ENCODE measurements around the gene DNAH6. TPM values are rescaled to one million over a fixed set of nuclear protein-coding genes. Genes with fewer than 3 reads are reported as not detected.

The DNAH6 gene
- total and polyA plus RNA-seq, 10 of the 15 experiments (the other 5 are each of a cell fraction or from before 2014, with no cell fraction given) = 0.07 to 1.0 (median 0.29) TPM

- Histone ChIP-seq H4K20me1 (ENCODE audit: control insufficient read depth, insufficient read depth) (no peaks in the 10 kb centered on the region), H3K79me2 (ENCODE audit: control insufficient read depth, insufficient read depth, low read length) (no peaks in the 10 kb centered on the region), H2AFZ (ENCODE audit: control insufficient read depth, low read depth, low read length) (no peak overlapping the region), H3K36me3 (ENCODE audit: control insufficient read depth in 2 of 2, insufficient read depth in 2 of 2, low read length in 1 of 2) (no peaks in the 10 kb centered on the region), H3K4me2 (ENCODE audit: control insufficient read depth, insufficient read depth) (no peak overlapping the region), H3K4me3 (no peak overlapping the region), H3K27ac (ENCODE audit: control insufficient read depth, insufficient read depth) (no peak overlapping the region), H3K4me1 (ENCODE audit: control insufficient read depth, insufficient read depth, low read length) (no peaks in the 10 kb centered on the region), H3K27me3 (replicated peaks in 1 of 2; ENCODE audit: control insufficient read depth in 2 of 2, insufficient read depth in 2 of 2, low read length in 1 of 2) (no peaks in the 10 kb centered on the region; a peak in 1 of 4 replicates), H3K9me3 (replicated peaks; ENCODE audit: control insufficient read depth, insufficient read depth, low read length) (no peaks in the 10 kb centered on the region), H3K9ac (ENCODE audit: control insufficient read depth, insufficient read depth, low read length) (no peak overlapping the region)
- POLR2A ChIA-PET = no interaction called here
- intact Hi-C loops (cut with micrococcal nuclease; ENCODE audit: unreplicated experiment) (no loop called here), in situ Hi-C loops (cut with MboI) (no loop called here)
- FAIRE-seq = no peak
- no TSS peak for BruUV-seq (replicated peaks)
- RAD21 ChIA-PET (ENCODE audit: unreplicated experiment) = no interaction called here
- 33% methylated on average over 3 of the region's 3 CpGs for WGBS (ENCODE audit: insufficient coverage, insufficient replicate concordance, low lambda C conversion rate, missing lambda C conversion rate)
- SMC1A ChIA-PET (ENCODE audit: uncharacterized antibody, unreplicated experiment) = interaction anchor here (2.1 kb wide), 1 partner anchor 127 kb away, joined by 5 read pairs; no protein-coding TSS in a partner anchor
- CTCF ChIA-PET = interaction anchor here (0.6 kb wide), 1 partner anchor 96 kb away, joined by 3 read pairs; no protein-coding TSS in a partner anchor
- no peak for ATAC-seq
- DNase-seq (ENCODE audit: low read depth, low spot score) = no peak
- TF ChIP-seq SMAD1 (IDR thresholded peaks at IDR 0.05; ENCODE audit: low read depth, partially characterized antibody) (no peak), SREBF2 (IDR thresholded peaks at IDR 0.05; ENCODE audit: low read length) (no peak), ZBTB40 (IDR thresholded peaks at IDR 0.05; ENCODE audit: borderline replicate concordance) (no peak), NRF1 (conservative IDR thresholded peaks at IDR 0.05; ENCODE audit: low read depth, low read length) (no peak), PRDM15 (CRISPR knock-in tag; IDR thresholded peaks at IDR 0.05) (no peak), TARDBP (IDR thresholded peaks at IDR 0.05; ENCODE audit: borderline replicate concordance) (no peak), CUX1 (IDR thresholded peaks at IDR 0.05; ENCODE audit: insufficient replicate concordance, low read depth, low read length) (no peak)
Measured at GRCh38 chr2:84731185-84731584, 214.9 kb downstream of the DNAH6 start.

Measured in GM12878 (cell line).